ENCODE results near the gene CDC42EP5.
A peak's percentile ranks its signal among the peaks of the same experiment; 100 is the strongest.

DNA sequence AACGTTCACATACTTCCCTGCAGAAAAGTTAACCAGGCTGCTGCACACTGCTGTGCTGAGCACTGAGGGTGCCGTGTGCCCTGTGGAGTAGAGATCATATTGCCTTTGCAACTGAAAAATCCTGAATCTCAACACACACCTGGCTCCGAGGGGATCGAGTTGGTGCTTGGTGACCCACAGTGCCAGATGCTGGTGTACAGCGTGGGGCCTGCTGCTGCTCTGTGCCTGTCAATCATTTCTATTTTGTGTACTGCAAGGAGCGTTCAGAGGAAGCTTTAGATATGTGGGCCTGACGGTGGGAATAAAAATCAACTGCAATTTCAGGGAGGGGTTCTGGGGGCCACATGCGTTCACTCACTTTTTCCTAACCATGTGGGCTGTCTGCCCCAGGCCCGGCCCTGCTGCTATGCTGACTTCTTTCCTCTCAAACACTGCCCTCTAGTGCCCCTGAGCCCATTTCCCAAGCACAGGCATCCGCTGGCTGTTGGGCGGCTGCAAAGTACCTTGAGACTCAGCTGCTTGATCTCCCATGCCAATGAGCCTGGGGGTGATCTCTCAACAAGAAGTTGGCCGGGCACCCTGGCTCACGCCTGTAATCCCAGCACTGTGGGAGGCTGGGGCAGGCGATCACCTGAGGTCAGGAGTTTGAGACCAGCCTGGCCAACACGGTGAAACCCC lies 33.8 kb downstream of the CDC42EP5 start:
- TF ChIP-seq, protein P1, sequence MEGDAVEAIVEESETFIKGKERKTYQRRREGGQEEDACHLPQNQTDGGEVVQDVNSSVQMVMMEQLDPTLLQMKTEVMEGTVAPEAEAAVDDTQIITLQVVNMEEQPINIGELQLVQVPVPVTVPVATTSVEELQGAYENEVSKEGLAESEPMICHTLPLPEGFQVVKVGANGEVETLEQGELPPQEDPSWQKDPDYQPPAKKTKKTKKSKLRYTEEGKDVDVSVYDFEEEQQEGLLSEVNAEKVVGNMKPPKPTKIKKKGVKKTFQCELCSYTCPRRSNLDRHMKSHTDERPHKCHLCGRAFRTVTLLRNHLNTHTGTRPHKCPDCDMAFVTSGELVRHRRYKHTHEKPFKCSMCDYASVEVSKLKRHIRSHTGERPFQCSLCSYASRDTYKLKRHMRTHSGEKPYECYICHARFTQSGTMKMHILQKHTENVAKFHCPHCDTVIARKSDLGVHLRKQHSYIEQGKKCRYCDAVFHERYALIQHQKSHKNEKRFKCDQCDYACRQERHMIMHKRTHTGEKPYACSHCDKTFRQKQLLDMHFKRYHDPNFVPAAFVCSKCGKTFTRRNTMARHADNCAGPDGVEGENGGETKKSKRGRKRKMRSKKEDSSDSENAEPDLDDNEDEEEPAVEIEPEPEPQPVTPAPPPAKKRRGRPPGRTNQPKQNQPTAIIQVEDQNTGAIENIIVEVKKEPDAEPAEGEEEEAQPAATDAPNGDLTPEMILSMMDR (IDR thresholded peaks at IDR 0.05): peak in 1 of 6 experiments; percentile 14
- no peak for TF ChIP-seq EP300 (IDR thresholded peaks at IDR 0.05)

Data from upper lobe of left lung (tissue), 4 donors.